ENCODE results near the gene SECTM1. TPM values are rescaled to one million over a fixed set of nuclear protein-coding genes. Genes with fewer than 3 reads are reported as not detected.
"Not testable (repeated sequence)": the region's sequence is repeated elsewhere in the genome, so short reads cannot be mapped to it uniquely, and the experiment has no call there.

Gene SECTM1
- total RNA-seq, 1 donor from 2014 or later, result not detected

DNA sequence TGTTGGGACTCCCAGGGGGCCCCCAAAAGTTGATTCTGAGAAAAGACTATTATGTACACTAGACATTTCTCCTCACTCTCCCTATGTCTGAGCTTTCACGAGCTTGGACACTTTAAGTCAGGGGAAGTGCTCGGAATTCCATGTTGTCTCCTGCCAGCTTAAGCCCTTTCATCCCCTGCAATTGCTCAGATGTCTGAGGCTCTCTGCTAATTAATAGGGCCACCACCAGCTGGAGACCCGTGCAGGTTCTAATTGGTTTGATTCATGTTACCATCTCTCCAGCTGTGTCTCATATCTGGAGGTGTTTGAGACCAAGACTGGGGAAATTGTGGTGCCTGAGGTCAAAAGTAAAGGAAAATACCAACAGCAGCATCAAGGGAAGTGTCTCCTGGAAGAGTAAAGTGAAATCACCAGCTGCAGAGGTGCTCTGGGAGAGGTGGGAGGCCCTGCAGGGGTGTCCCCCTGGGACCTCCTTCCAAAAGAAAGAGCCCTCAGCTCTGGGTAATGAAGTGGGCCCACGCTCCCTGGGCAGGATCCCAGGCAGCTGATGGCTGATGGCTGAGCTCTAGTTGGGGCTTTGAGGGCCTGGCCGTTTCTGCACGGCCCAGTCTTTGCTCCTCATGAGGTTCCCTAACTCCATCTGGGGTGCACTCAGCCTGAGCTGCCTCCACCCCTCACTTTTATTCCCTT is 32.2 kb upstream of the SECTM1 start:
- no peak overlapping the region for H3K4me3 Mint-ChIP-seq
- H3K27me3 Mint-ChIP-seq, result peaks cover 19% of the 10 kb centered on the region
- no peaks in the 10 kb centered on the region for H3K36me3 Mint-ChIP-seq (ENCODE audit: low read depth)
- no peak for DNase-seq
- no peak for ATAC-seq (ENCODE audit: low read depth)
- intact Hi-C loops (cut with micrococcal nuclease), result no loop called here
- H3K27ac Mint-ChIP-seq, result no peak overlapping the region
- H3K9me3 Mint-ChIP-seq, result no peaks in the 10 kb centered on the region
- ChIA-PET CTCF (interaction anchor here (1.1 kb wide), 1 partner anchor 10 kb away, joined by 6 read pairs; no protein-coding TSS in a partner anchor), POLR2A (interaction anchor here (0.5 kb wide), 1 partner anchor 13 kb away, joined by 3 read pairs; no protein-coding TSS in a partner anchor)
- TF ChIP-seq, protein P1, sequence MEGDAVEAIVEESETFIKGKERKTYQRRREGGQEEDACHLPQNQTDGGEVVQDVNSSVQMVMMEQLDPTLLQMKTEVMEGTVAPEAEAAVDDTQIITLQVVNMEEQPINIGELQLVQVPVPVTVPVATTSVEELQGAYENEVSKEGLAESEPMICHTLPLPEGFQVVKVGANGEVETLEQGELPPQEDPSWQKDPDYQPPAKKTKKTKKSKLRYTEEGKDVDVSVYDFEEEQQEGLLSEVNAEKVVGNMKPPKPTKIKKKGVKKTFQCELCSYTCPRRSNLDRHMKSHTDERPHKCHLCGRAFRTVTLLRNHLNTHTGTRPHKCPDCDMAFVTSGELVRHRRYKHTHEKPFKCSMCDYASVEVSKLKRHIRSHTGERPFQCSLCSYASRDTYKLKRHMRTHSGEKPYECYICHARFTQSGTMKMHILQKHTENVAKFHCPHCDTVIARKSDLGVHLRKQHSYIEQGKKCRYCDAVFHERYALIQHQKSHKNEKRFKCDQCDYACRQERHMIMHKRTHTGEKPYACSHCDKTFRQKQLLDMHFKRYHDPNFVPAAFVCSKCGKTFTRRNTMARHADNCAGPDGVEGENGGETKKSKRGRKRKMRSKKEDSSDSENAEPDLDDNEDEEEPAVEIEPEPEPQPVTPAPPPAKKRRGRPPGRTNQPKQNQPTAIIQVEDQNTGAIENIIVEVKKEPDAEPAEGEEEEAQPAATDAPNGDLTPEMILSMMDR (IDR thresholded peaks at IDR 0.05), result no peak
- H3K4me1 Mint-ChIP-seq, result peaks cover 6% of the 10 kb centered on the region

DNA sequence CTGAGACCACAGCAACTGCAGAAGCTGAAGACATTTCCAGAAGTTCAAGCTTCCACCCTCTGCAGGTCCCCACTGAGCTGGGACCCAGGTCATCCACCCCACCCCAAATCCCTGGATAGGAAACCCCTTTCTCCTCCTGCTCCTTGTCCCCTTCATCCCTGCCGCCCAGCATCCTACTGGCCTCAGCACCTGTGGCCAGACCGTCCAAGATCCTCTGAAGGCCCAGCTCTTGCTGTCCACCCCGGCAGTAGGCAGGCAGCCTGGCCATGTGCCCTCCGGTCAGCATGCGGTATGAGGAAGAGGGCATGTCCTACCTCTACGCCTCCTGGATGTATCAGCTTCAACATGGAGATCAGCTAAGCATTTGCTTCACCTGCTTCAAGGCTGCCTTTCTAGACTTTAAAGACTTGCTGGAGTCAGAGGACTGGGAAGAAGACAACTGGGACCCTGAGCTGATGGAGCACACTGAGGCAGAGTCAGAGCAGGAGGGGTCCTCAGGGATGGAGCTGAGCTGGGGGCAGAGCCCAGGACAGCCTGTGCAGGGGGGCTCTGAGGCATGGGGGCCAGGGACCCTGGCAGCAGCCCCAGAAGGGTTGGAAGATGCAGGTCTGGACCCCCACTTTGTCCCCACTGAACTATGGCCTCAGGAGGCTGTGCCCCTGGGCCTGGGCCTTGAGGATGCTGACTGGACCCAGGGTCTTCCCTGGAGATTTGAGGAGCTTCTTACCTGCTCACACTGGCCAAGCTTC is 28.5 kb upstream of the SECTM1 start:
- H3K9me3 Mint-ChIP-seq, result no peaks in the 10 kb centered on the region
- intact Hi-C loops (cut with micrococcal nuclease), result no loop called here
- H3K27ac Mint-ChIP-seq, result no peak overlapping the region
- POLR2A ChIA-PET, result no interaction called here
- H3K4me3 Mint-ChIP-seq, result no peak overlapping the region
- ATAC-seq (ENCODE audit: low read depth) (no peak), DNase-seq (no peak)
- TF ChIP-seq, protein P1 (IDR thresholded peaks at IDR 0.05), result no peak
- H3K27me3 Mint-ChIP-seq, result peaks cover 8% of the 10 kb centered on the region
- H3K36me3 Mint-ChIP-seq (ENCODE audit: low read depth), result no peaks in the 10 kb centered on the region
- CTCF ChIA-PET, result no interaction called here
- peaks cover 7% of the 10 kb centered on the region for H3K4me1 Mint-ChIP-seq

DNA sequence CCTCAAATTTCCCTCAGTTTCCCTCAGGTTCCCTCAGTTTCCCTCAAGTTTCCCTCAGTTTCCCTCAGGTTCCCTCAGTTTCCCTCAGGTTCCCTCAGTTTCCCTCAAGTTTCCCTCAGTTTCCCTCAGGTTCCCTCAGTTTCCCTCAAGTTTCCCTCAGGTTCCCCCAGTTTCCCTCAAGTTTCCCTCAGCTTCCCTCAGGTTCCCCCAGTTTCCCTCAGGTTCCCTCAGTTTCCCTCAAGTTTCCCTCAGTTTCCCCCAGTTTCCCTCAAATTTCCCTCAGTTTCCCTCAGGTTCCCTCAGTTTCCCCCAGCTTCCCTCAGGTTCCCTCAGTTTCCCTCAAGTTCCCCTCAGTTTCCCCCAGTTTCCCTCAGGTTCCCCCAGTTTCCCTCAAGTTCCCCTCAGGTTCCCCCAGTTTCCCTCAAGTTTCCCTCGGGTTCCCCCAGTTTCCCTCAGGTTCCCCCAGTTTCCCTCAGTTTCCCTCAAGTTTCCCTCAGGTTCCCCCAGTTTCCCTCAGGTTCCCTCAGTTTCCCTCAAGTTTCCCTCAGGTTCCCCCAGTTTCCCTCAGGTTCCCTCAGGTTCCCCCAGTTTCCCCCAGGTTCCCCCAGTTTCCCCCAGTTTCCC is 26.0 kb upstream of the SECTM1 start:
- H3K4me3 Mint-ChIP-seq; CTCF ChIA-PET; H3K9me3 Mint-ChIP-seq; H3K4me1 Mint-ChIP-seq; DNase-seq; ATAC-seq (ENCODE audit: low read depth); H3K27ac Mint-ChIP-seq; POLR2A ChIA-PET; H3K36me3 Mint-ChIP-seq (ENCODE audit: low read depth); intact Hi-C loops (cut with micrococcal nuclease): not testable (repeated sequence)
- peaks cover 13% of the 10 kb centered on the region for H3K27me3 Mint-ChIP-seq

DNA sequence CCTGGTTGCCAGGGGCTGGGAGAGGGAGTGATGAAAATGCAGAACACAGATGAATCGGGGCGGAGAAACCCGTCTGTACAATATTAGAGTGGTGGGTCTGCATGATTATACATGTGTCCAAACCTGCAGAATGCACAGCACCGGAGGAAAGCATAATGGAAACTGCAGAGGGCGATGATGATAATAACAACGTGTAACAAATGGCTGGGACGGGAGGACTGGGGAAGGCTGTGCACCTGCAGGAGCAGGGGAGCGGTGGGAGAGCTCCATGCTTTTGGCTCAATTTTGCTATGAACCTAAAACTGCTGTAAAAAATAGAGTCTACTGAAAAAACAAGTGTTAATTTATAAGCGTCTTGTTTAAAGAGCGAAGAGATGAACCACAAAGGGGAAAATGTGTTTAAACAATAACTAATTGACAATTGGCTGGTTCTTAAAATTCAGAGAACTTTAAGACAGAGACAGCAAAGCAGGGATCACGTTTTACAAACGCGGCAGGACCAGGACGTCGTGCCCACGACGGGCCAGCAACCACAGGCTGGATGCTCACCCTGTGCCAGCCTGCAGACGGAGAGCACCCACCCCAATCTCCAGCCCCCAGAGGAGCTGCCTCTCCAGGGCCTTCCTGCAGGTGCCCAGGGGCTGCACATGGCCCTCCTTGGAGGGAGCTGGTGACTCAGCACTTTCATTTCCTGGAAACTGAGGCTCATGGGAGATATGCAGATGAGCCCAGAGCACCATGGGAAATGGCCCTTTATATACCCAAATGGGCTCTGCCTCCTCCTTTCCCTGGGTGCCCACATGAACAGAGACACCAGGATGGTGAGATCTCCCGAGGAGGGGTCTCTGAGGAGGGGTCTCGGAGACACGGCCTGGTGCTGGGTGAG is 25.1 kb upstream of the SECTM1 start, which contains the start of gene TEX19:
TEX19 (plus strand) TSS at position 783 of the 886 bp plus-strand sequence. CDS start 2,904 bp downstream, outside the sequence.
- Mint-ChIP-seq H3K27ac (no peak within 1 kb of the TSS), H3K9me3 (no peaks in the 10 kb centered on the region), H3K27me3 (peaks cover 13% of the 10 kb centered on the region), H3K4me1 (peaks cover 7% of the 10 kb centered on the region), H3K4me3 (no peak within 1 kb of the TSS), H3K36me3 (ENCODE audit: low read depth) (no peaks in the 10 kb centered on the region)
- TF ChIP-seq, protein P1 (IDR thresholded peaks at IDR 0.05), result no peak
- ChIA-PET CTCF (no interaction called here), POLR2A (no interaction called here)
- ATAC-seq (ENCODE audit: low read depth), result peak; percentile 49
- no peak for DNase-seq
- intact Hi-C loops (cut with micrococcal nuclease), result no loop called here

DNA sequence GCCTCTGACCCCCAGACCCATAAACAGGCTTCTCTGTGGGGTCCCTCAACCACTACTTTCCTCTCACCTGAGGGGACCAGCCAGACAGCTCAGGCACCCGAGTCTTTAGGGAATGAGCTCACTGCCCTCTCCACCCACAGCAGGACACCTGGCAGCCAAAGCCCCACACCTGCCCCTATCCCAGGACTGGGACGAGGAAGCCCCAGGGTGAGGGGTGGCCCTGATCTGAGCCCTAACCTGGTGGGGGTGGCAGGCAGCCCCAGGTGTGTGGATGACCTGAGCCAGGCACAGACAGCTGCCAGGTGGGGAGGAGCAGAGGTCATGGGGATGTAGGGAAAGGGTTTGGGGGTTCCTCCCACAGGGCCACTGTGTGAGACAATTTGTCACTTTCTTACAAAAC is 23.8 kb upstream of the SECTM1 start:
- Mint-ChIP-seq H3K9me3 (no peaks in the 10 kb centered on the region), H3K36me3 (ENCODE audit: low read depth) (no peaks in the 10 kb centered on the region), H3K4me1 (peaks cover 7% of the 10 kb centered on the region), H3K27ac (no peak overlapping the region), H3K4me3 (no peak overlapping the region), H3K27me3 (peaks cover 14% of the 10 kb centered on the region)
- POLR2A ChIA-PET, result no interaction called here
- CTCF ChIA-PET, result interaction anchor here (0.7 kb wide), 1 partner anchor 197 kb away, joined by 3 read pairs; no protein-coding TSS in a partner anchor
- no peak for ATAC-seq (ENCODE audit: low read depth)
- TF ChIP-seq, protein P1 (IDR thresholded peaks at IDR 0.05), result no peak
- intact Hi-C loops (cut with micrococcal nuclease), result no loop called here
- DNase-seq, result no peak

All from activated B cell treated with CpG ODN at 0.5 μM for 24 hours (primary cell).